MM.1S (cell line): ENCODE measurements around the gene LY86.

ENCODE experiments used
- DNase-seq: peaks from one replicate; pipeline ENCODE4 v3.0.0-alpha.2; 2015
- H2AFZ ChIP-seq: fragments of 300-600 bp; sonication (generic); 2 replicates; pipeline ENCODE4 v1.6.0; 2016; ENCODE audit warnings: antibody characterized with exemption, low read length
- H3F3A ChIP-seq: fragments of 300-600 bp; sonication (generic); 2 replicates; pipeline ENCODE4 v1.6.1; 2016; ENCODE audit warnings: mild to moderate bottlenecking, antibody characterized with exemption, low read length, moderate library complexity, mixed read lengths; ENCODE audit not compliant: insufficient read depth
- H3K27ac ChIP-seq: fragments of 300-600 bp; sonication (generic); 2 replicates; pipeline ENCODE4 v1.5.1; 2016; ENCODE audit warnings: mild to moderate bottlenecking, low read length
- H3K27me3 ChIP-seq: fragments of 300-600 bp; sonication (generic); replicated peaks from 2 replicates; pipeline ENCODE4 v1.6.0; 2016; ENCODE audit warnings: low read length; ENCODE audit not compliant: insufficient read depth
- H3K36me3 ChIP-seq: fragments of 300-600 bp; sonication (generic); replicated peaks from 2 replicates; pipeline ENCODE4 v1.6.1; 2016; ENCODE audit warnings: mild to moderate bottlenecking, low read length, mixed read lengths; ENCODE audit not compliant: insufficient read depth
- H3K4me1 ChIP-seq: fragments of 300-600 bp; sonication (generic); 2 replicates; pipeline ENCODE4 v1.6.1; 2016; ENCODE audit warnings: low read length, mixed read lengths
- H3K4me2 ChIP-seq: fragments of 300-600 bp; sonication (generic); 2 replicates; pipeline ENCODE4 v1.6.0; 2016; ENCODE audit warnings: low read depth, low read length
- H3K4me3 ChIP-seq: fragments of 300-600 bp; sonication (generic); 2 replicates; pipeline ENCODE4 v1.5.1; 2016; ENCODE audit warnings: low read length, mixed read lengths
- H3K79me2 ChIP-seq: fragments of 300-600 bp; sonication (generic); 2 replicates; pipeline ENCODE4 v1.6.1; 2016; ENCODE audit warnings: mixed run types, low read length, mixed read lengths
- H3K9ac ChIP-seq: fragments of 300-600 bp; sonication (generic); 2 replicates; pipeline ENCODE4 v1.6.1; 2016; ENCODE audit warnings: low read length, mixed read lengths
- H3K9me2 ChIP-seq: fragments of 300-600 bp; sonication (generic); replicated peaks from 2 replicates; pipeline ENCODE4 v1.6.1; 2016; ENCODE audit warnings: mild to moderate bottlenecking, low read length, mixed read lengths; ENCODE audit not compliant: insufficient read depth
- H3K9me3 ChIP-seq: fragments of 300-600 bp; sonication (generic); replicated peaks from 2 replicates; pipeline ENCODE4 v1.6.1; 2016; ENCODE audit warnings: mild to moderate bottlenecking, low read length, mixed read lengths; ENCODE audit not compliant: insufficient read depth
- H4K20me1 ChIP-seq: fragments of 300-600 bp; sonication (generic); 2 replicates; pipeline ENCODE4 v1.6.1; 2016; ENCODE audit warnings: mild to moderate bottlenecking, low read length, moderate library complexity, mixed read lengths; ENCODE audit not compliant: insufficient read depth
- EZH2 ChIP-seq: fragments of 300-600 bp; sonication (generic); optimal IDR thresholded peaks from 2 replicates; pipeline ENCODE3; 2017; ENCODE audit warnings: low read depth, mild to moderate bottlenecking, antibody characterized with exemption, low read length, mixed read lengths
- EZH2phosphoT487 ChIP-seq: fragments of 300-600 bp; sonication (generic); IDR thresholded peaks from 2 replicates; pipeline ENCODE4 v1.6.1; 2018; ENCODE audit warnings: antibody characterized with exemption, low read length
- TF ChIP-seq, protein P1 (sequence below): fragments of 300-600 bp; sonication (generic); IDR thresholded peaks from 2 replicates; pipeline ENCODE4 v1.5.1; 2016; ENCODE audit warnings: antibody characterized with exemption, low read length, mixed read lengths

LY86 gene

DNA sequence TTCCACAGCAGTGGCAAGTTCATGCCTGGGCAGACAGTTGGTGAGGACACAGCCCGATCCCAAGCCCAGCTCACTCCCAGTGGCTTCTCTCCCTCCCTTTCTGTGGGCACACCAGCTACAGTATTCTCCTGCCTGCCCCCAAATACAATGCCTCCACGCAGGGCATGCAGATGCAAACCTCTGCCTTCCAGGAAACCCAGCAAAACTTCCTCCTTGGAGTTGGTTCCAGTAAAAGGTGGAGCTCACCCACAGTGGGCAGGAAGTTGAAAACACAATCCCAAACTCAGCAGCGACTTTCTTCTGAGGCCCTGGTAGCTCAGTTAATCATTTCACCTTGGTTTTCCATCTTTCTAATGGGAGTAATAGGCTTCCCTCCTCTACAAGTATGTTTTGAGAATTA lies 93.7 kb downstream of the LY86 start:
- H3K27me3 ChIP-seq, result no peaks in the 10 kb centered on the region
- H4K20me1 ChIP-seq, result no peaks in the 10 kb centered on the region
- no peaks in the 10 kb centered on the region for H3K36me3 ChIP-seq
- H3F3A ChIP-seq, result no peaks in the 10 kb centered on the region
- no peak for DNase-seq
- no peaks in the 10 kb centered on the region for H3K79me2 ChIP-seq
- TF ChIP-seq, protein P1, sequence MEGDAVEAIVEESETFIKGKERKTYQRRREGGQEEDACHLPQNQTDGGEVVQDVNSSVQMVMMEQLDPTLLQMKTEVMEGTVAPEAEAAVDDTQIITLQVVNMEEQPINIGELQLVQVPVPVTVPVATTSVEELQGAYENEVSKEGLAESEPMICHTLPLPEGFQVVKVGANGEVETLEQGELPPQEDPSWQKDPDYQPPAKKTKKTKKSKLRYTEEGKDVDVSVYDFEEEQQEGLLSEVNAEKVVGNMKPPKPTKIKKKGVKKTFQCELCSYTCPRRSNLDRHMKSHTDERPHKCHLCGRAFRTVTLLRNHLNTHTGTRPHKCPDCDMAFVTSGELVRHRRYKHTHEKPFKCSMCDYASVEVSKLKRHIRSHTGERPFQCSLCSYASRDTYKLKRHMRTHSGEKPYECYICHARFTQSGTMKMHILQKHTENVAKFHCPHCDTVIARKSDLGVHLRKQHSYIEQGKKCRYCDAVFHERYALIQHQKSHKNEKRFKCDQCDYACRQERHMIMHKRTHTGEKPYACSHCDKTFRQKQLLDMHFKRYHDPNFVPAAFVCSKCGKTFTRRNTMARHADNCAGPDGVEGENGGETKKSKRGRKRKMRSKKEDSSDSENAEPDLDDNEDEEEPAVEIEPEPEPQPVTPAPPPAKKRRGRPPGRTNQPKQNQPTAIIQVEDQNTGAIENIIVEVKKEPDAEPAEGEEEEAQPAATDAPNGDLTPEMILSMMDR, result no peak
- TF ChIP-seq EZH2phosphoT487, result no peak
- no peak for TF ChIP-seq EZH2
- H3K9me3 ChIP-seq, result no peaks in the 10 kb centered on the region
- H3K4me2 ChIP-seq, result no peak overlapping the region
- H2AFZ ChIP-seq, result no peak overlapping the region
- no peak overlapping the region for H3K27ac ChIP-seq
- no peaks in the 10 kb centered on the region for H3K9me2 ChIP-seq
- H3K4me1 ChIP-seq, result 0 out of 2 replicates have a peak, but pooled peaks cover under 1% of the 10 kb centered on the region
- no peak overlapping the region for H3K4me3 ChIP-seq
- H3K9ac ChIP-seq, result no peak overlapping the region

DNA sequence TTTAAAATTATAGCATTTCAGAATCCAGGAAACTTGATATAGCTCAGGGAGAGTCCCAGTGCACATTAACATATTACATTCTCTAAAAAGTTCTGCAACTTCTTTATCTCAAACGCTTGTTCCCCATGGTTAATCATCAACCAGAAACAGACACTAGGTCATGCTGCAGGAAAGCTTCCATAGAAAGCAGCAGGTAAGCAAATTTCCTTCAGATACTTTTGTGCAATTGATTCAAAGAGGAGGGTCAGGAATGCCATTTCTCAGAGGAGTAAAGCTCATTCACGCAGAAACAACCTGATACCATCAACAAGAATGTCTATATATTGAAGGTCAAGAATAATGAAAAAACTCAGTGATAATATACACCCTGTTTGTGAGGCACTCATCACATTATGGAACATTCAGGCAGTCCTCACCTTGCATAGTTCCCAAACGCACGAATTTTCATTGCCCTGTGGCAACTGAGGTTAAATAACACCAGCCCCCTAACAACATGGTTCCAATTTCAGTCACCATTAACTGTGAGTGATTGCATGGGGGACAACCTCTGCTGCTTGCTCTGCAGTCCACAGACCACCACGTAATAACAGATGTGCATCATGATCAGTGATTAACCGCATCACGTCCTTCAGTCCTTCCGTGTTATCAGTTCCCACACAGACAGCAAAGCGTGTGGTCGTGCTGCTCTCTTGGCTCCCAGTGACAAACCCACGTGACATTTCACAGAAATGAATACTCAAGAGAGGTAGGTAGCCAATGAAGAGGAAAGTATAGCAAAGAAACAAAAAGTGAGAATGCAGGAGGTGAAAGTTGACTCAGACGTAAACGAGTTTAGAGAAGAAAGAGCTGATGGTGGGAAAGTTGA lies 95.7 kb downstream of the LY86 start:
- no peaks in the 10 kb centered on the region for H3K36me3 ChIP-seq
- DNase-seq, result no peak
- peaks cover 7% of the 10 kb centered on the region; the same call in 1 of the 2 replicates for H3K27me3 ChIP-seq
- no peak for TF ChIP-seq EZH2
- TF ChIP-seq, protein P1, result no peak
- no peak for TF ChIP-seq EZH2phosphoT487
- H2AFZ ChIP-seq, result no peak overlapping the region
- H3K27ac ChIP-seq, result no peak overlapping the region
- no peak overlapping the region for H3K4me3 ChIP-seq
- no peaks in the 10 kb centered on the region for H3K9me3 ChIP-seq
- H3K79me2 ChIP-seq, result no peaks in the 10 kb centered on the region
- no peaks in the 10 kb centered on the region for H3K9me2 ChIP-seq
- H3K9ac ChIP-seq, result no peak overlapping the region
- H4K20me1 ChIP-seq, result no peaks in the 10 kb centered on the region
- H3F3A ChIP-seq, result 0 out of 2 replicates have a peak, but pooled peaks cover 7% of the 10 kb centered on the region
- H3K4me1 ChIP-seq, result peaks cover 13% of the 10 kb centered on the region; the same call in 1 of the 2 replicates
- no peak overlapping the region for H3K4me2 ChIP-seq

DNA sequence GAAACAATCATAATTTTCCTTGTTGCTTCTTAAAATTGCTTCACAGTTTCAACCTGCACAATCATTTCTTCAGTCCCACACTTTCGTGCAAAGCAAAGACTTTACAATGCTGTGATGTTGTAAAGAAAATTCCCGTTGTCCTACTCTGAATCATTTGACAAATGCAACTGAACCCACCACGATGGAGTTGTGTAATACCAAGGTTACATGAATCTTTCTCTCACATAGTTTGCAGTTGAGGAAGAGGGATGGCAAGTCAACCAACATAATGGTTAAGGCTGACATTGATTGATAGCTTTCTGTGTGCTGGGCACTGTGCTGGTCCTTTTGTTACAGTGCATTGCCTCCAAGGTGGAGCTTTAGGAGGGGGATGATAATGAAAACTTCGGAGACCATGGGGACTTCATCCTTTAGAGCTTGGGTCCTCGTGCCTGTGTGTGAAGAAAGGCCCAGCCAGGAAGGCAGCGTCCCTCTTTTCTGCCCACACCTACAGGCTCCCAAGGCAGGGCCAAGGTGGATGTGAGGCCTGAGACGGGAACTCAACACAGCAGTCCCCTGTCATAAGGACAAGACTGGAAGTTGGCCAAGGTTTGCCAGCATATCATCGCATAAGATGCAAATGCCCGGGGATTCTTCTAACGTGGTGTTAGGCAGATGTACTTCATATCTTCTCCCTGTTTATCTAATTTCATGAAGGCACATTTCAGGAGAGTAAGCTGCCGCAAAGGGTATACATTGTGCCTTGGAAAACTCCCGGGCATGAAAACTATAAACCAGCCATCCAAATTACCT lies 96.9 kb downstream of the LY86 start:
- no peak overlapping the region for H3K9ac ChIP-seq
- H3K9me2 ChIP-seq, result no peaks in the 10 kb centered on the region
- H3F3A ChIP-seq, result 0 out of 2 replicates have a peak, but pooled peaks cover 7% of the 10 kb centered on the region
- no peaks in the 10 kb centered on the region for H3K9me3 ChIP-seq
- TF ChIP-seq EZH2phosphoT487 (no peak), EZH2 (no peak)
- TF ChIP-seq, protein P1, result no peak
- H3K4me2 ChIP-seq, result no peak overlapping the region
- H2AFZ ChIP-seq, result no peak overlapping the region
- peaks cover 7% of the 10 kb centered on the region; the same call in 1 of the 2 replicates for H3K27me3 ChIP-seq
- H3K79me2 ChIP-seq, result no peaks in the 10 kb centered on the region
- no peaks in the 10 kb centered on the region for H4K20me1 ChIP-seq
- peaks cover 13% of the 10 kb centered on the region; the same call in 1 of the 2 replicates for H3K4me1 ChIP-seq
- H3K36me3 ChIP-seq, result no peaks in the 10 kb centered on the region
- no peak overlapping the region for H3K27ac ChIP-seq
- DNase-seq, result no peak
- H3K4me3 ChIP-seq, result no peak overlapping the region
